Naive thymus-derived CD8-positive, alpha-beta T cell (primary cell): ENCODE results near the gene PRKD1. TPM values are rescaled to one million over a fixed set of nuclear protein-coding genes. Genes with fewer than 3 reads are reported as not detected.

Experiments used
- ATAC-seq, 2 donors: fragments of 150-1000 bp; cut with Tn5 transposase in 1 of 2; sonication (Bioruptor Pico), chemical (Tn5 transposase) in 1 of 2; 1 replicate in 1 of 2; 2 replicates in 1 of 2; pipeline ENCODE4 v1.10.0; 2021; ENCODE audit warnings: mild to moderate bottlenecking in 2 of 2, moderate library complexity in 2 of 2
- POLR2A ChIA-PET: fragments of 350-600 bp; sonication (Branson Sonifier 250); formaldehyde crosslinking; loops from one replicate; lab custom pipeline; 2021; ENCODE audit warnings: antibody characterized with exemption; lab: Charles Lee
- DNase-seq, 10 donors: peaks; one replicate each; pipeline versions ENCODE4 v3.0.0 to v3.0.0-alpha.2; 2020 to 2022
- H3K27ac Mint-ChIP-seq, 10 donors: one replicate each; pipeline ENCODE4 v1.8.0; 2020 to 2022; ENCODE audit warnings: mild to moderate bottlenecking in 10 of 10, mixed read lengths in 10 of 10, moderate library complexity in 4 of 10, inconsistent platforms in 1 of 10
- H3K27me3 Mint-ChIP-seq, 5 donors: one replicate each; pipeline ENCODE4 v1.8.0; 2021 to 2022; ENCODE audit warnings: mixed read lengths in 5 of 5
- H3K36me3 Mint-ChIP-seq, 3 donors: one replicate each; pipeline ENCODE4 v1.8.0; 2020 to 2022; ENCODE audit warnings: mixed read lengths in 3 of 3, mild to moderate bottlenecking in 2 of 3, inconsistent platforms in 1 of 3
- H3K4me1 Mint-ChIP-seq, 4 donors: one replicate each; pipeline ENCODE4 v1.8.0; 2021 to 2022; ENCODE audit warnings: mixed read lengths in 4 of 4
- H3K4me3 Mint-ChIP-seq, 10 donors: one replicate each; pipeline ENCODE4 v1.8.0; 2020 to 2022; ENCODE audit warnings: mild to moderate bottlenecking in 10 of 10, mixed read lengths in 10 of 10, moderate library complexity in 6 of 10, inconsistent platforms in 1 of 10
- H3K9me3 Mint-ChIP-seq, 9 donors: one replicate each; pipeline ENCODE4 v1.8.0; 2020 to 2022; ENCODE audit warnings: mixed read lengths in 9 of 9, mild to moderate bottlenecking in 3 of 9, inconsistent platforms in 1 of 9, moderate library complexity in 1 of 9
- polyA plus RNA-seq, 3 donors: library from polyadenylated mRNA; unstranded; fragments of 300-500 nt; fragmentation: Illumina TruSeq; gene quantifications; one replicate each; pipeline ENCODE4 v1.2.3, GENCODE V29; 2021
- total RNA-seq, 8 experiments: library from RNA in 2 of 8; stranded (reverse) in 2 of 8; gene quantifications; one replicate each; pipeline ENCODE4 v1.2.3 and lab custom pipeline; 2021 to 2026

PRKD1 gene
- total and polyA plus RNA-seq, 5 experiments from 2014 or later: not detected

DNA sequence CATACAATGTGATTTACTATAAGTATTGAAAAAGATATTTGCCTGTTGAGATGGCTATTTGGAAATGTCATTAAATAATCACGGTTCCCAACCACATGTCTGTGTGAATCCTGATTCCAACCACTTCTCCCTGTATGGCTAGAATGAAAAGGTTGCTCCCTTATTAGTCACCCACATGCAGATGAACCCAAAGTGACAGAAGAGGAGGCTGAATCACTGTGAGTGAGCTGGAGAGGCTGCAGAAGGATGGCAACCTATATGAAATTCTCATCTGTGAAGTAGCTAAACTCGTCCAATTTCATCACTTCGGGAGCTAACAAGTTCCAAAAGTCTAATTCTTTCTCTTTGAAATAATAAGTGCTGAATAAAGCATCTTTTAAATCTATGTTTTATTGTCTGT is 300.5 kb downstream of the PRKD1 start:
- POLR2A ChIA-PET: no interaction called here
- no peak for ATAC-seq
- peaks cover 0 to 11% (median 3%) of the 10 kb centered on the region in 9 donors for H3K9me3 Mint-ChIP-seq
- no peak for DNase-seq
- H3K27ac Mint-ChIP-seq: no peak overlapping the region
- no peaks in the 10 kb centered on the region for H3K36me3 Mint-ChIP-seq
- H3K27me3 Mint-ChIP-seq: no peaks in the 10 kb centered on the region
- H3K4me1 Mint-ChIP-seq: no peaks in the 10 kb centered on the region
- H3K4me3 Mint-ChIP-seq: no peak overlapping the region

GRCh38 chr14:29618323-29619067 is 309.2 kb downstream of the PRKD1 start:
- DNase-seq (no peak), ATAC-seq (no peak)
- POLR2A ChIA-PET: no interaction called here
- H3K4me1 Mint-ChIP-seq: no peaks in the 10 kb centered on the region
- H3K27me3 Mint-ChIP-seq: no peaks in the 10 kb centered on the region
- H3K9me3 Mint-ChIP-seq: peaks cover 0 to 28% (median 8%) of the 10 kb centered on the region in 9 donors
- no peak overlapping the region for H3K4me3 Mint-ChIP-seq
- peak overlapping the region in 1 of 10 donors; percentile 59 for H3K27ac Mint-ChIP-seq
- H3K36me3 Mint-ChIP-seq: peaks cover 0 to 6% (median 0%) of the 10 kb centered on the region in 3 donors

DNA sequence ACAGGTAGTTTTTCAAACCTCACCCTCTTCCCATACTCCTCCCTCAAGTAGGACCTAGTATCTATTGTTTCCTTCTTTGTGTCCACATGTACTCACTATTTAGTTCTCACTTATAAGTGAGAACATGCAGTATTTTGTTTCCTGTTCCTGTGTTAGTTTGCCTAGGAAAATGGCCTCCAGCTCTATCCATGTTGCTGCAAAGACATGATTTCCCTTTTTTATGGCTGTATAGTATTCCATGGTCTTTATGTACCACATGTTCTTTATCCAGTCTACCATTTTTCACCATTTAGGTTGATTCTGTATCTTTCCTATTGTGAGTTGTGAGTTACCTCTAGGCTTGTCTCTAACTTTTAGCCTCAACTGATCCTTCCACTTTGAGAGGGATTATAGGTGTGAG is 310.7 kb downstream of the PRKD1 start:
- POLR2A ChIA-PET: no interaction called here
- Mint-ChIP-seq H3K4me1 (no peaks in the 10 kb centered on the region), H3K27ac (no peak overlapping the region), H3K4me3 (no peak overlapping the region), H3K9me3 (peaks cover 0 to 28% (median 8%) of the 10 kb centered on the region in 9 donors), H3K36me3 (peaks cover 0 to 6% (median 0%) of the 10 kb centered on the region in 3 donors), H3K27me3 (no peaks in the 10 kb centered on the region)
- DNase-seq: no peak
- ATAC-seq: no peak

DNA sequence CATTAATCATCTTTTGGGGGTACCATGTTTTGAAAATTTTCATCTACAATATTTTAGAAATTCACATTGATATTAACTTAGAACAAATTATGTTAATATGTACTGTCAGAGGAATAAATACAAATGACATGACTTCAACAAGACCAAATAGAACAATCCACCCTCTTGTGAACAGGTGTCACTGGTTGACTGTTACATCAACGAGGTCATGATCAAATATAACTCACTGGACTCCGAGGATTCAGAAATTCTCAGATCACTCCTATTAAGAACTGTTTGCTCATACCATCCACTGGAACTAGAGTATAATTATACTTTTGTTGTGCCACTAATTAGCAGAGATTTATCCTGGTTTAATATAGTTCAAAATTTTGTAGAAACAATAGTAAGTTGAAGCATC is 318.8 kb downstream of the PRKD1 start:
- Mint-ChIP-seq H3K4me1 (no peaks in the 10 kb centered on the region), H3K27ac (no peak overlapping the region), H3K36me3 (peaks cover 0 to 9% (median 0%) of the 10 kb centered on the region in 3 donors), H3K4me3 (no peak overlapping the region), H3K27me3 (no peaks in the 10 kb centered on the region), H3K9me3 (peaks cover 0 to 22% (median 5%) of the 10 kb centered on the region in 9 donors)
- ATAC-seq (no peak), DNase-seq (no peak)
- POLR2A ChIA-PET: no interaction called here

DNA sequence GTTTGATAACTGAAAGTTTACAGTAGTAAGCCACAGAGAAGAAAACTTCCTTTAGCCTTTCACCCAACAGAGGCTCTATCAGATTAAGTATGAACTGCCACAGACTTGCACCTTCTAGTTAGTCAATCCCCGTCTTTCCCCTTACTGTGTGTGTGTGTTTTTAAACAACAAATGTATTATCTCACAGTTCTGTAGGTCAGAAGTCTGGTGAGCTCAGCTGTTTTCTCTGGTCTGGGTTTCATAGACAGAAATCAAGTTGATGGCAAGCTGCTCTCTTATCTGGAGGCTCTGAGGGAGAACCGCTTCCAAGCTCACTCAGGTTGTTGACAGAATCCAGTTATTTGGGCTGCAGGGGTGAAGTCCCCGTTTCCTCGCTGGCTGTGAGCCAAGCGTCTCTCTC is 320.5 kb downstream of the PRKD1 start:
- Mint-ChIP-seq H3K9me3 (peaks cover 0 to 22% (median 6%) of the 10 kb centered on the region in 9 donors), H3K4me1 (no peaks in the 10 kb centered on the region), H3K27ac (no peak overlapping the region), H3K4me3 (no peak overlapping the region), H3K36me3 (peaks cover 0 to 9% (median 0%) of the 10 kb centered on the region in 3 donors), H3K27me3 (no peaks in the 10 kb centered on the region)
- POLR2A ChIA-PET: no interaction called here
- ATAC-seq (no peak), DNase-seq (no peak)

DNA sequence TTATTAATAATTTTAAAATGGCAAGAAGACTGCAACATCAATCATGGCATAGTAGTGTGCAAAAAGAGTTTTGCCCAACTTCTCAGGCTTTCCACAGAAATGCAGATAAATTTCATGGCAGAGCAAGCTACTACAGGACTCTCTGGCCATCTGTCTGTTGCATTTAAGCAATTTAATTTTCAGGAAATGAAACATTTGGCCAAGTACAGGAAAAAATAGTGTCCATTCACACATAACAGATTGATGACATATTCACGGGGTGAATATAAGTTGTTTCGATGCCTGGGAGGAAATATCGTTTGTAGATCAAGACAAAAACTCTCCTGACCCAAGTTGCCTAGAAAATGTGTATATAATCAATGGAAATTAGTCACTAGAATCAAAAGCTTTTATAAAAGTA is 324.0 kb downstream of the PRKD1 start:
- H3K27ac Mint-ChIP-seq: no peak overlapping the region
- no peak overlapping the region for H3K4me3 Mint-ChIP-seq
- no peaks in the 10 kb centered on the region for H3K27me3 Mint-ChIP-seq
- ATAC-seq (no peak), DNase-seq (no peak)
- H3K36me3 Mint-ChIP-seq: peaks cover 0 to 9% (median 0%) of the 10 kb centered on the region in 3 donors
- no peaks in the 10 kb centered on the region for H3K4me1 Mint-ChIP-seq
- POLR2A ChIA-PET: no interaction called here
- peaks cover 0 to 25% (median 4%) of the 10 kb centered on the region in 9 donors for H3K9me3 Mint-ChIP-seq

GRCh38 chr14:29601616-29602015 is 326.0 kb downstream of the PRKD1 start:
- Mint-ChIP-seq H3K4me3 (no peak overlapping the region), H3K4me1 (no peaks in the 10 kb centered on the region), H3K9me3 (peaks cover 0 to 25% (median 5%) of the 10 kb centered on the region in 9 donors), H3K36me3 (peaks cover 0 to 9% (median 0%) of the 10 kb centered on the region in 3 donors), H3K27ac (no peak overlapping the region), H3K27me3 (no peaks in the 10 kb centered on the region)
- POLR2A ChIA-PET: no interaction called here
- ATAC-seq: no peak
- no peak for DNase-seq

DNA sequence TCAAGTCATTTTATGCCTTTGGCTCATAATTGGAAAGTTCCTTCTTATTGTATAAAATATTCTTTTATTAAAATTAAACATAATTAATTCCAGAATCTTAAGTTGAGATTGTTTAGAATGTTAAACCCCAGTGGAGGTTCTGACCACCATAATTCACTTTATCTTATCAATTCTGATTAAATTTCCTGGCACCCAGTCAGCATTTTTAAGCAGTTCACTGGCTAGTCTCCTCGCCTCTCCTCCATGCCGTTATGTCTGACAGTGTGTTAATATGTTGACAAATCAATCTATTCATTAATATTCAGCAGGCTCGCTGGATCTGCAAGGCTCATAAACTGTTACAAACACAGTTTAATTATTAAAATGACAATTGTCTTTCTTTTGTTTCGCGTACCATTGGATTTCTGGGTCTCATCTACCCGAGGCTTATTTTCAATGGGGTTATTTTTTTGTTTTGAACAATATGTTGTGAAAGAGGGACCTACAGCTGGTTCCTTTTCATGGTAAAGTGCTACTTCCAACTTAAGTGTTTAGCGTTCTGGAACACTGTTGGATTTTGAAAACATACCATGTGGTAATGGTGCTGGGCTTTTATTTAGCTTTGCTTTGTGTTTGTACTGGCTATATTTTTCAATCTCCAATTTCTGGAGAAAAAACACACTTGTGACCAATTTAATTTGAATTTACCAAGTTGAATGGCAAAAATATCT is 339.7 kb downstream of the PRKD1 start:
- ATAC-seq (no peak), DNase-seq (no peak)
- Mint-ChIP-seq H3K4me1 (no peaks in the 10 kb centered on the region), H3K27ac (no peak overlapping the region), H3K9me3 (peaks cover 0 to 18% (median 3%) of the 10 kb centered on the region in 9 donors), H3K36me3 (no peaks in the 10 kb centered on the region), H3K27me3 (no peaks in the 10 kb centered on the region), H3K4me3 (no peak overlapping the region)
- POLR2A ChIA-PET: no interaction called here

- DNase-seq (no peak), ATAC-seq (no peak)
These were observed 340.6 kb downstream of the PRKD1 start for GRCh38 chr14:29587046-29587445.

GRCh38 chr14:29584992-29585391 is 342.7 kb downstream of the PRKD1 start:
- H3K4me1 Mint-ChIP-seq: no peaks in the 10 kb centered on the region
- no peak overlapping the region for H3K4me3 Mint-ChIP-seq
- H3K27ac Mint-ChIP-seq: no peak overlapping the region
- no peak for ATAC-seq
- no peaks in the 10 kb centered on the region for H3K36me3 Mint-ChIP-seq
- POLR2A ChIA-PET: no interaction called here
- DNase-seq: no peak
- H3K27me3 Mint-ChIP-seq: no peaks in the 10 kb centered on the region
- peaks cover under 1 to 18% (median 5%) of the 10 kb centered on the region in 9 donors for H3K9me3 Mint-ChIP-seq

More at GRCh38 chr14:29587046-29587445, 340.6 kb downstream of the PRKD1 start:
- Mint-ChIP-seq H3K4me1 (no peaks in the 10 kb centered on the region), H3K9me3 (peaks cover 0 to 18% (median 5%) of the 10 kb centered on the region in 9 donors), H3K36me3 (no peaks in the 10 kb centered on the region), H3K4me3 (no peak overlapping the region), H3K27ac (no peak overlapping the region), H3K27me3 (no peaks in the 10 kb centered on the region)
- POLR2A ChIA-PET: no interaction called here

- H3K4me3 Mint-ChIP-seq: no peak overlapping the region
- H3K27me3 Mint-ChIP-seq: no peaks in the 10 kb centered on the region
- no peak for DNase-seq
- H3K36me3 Mint-ChIP-seq: no peaks in the 10 kb centered on the region
- no peak overlapping the region for H3K27ac Mint-ChIP-seq
- H3K9me3 Mint-ChIP-seq: peaks cover 0 to 18% (median 8%) of the 10 kb centered on the region in 9 donors
- H3K4me1 Mint-ChIP-seq: no peaks in the 10 kb centered on the region
- no peak for ATAC-seq
- POLR2A ChIA-PET: no interaction called here
These were observed 346.9 kb downstream of the PRKD1 start for GRCh38 chr14:29580763-29581162.

GRCh38 chr14:29579838-29580237 is 347.8 kb downstream of the PRKD1 start:
- H3K4me1 Mint-ChIP-seq: no peaks in the 10 kb centered on the region

GRCh38 chr14:29576927-29577326 is 350.7 kb downstream of the PRKD1 start:
- no peaks in the 10 kb centered on the region for H3K36me3 Mint-ChIP-seq
- H3K4me3 Mint-ChIP-seq: no peak overlapping the region
- H3K27ac Mint-ChIP-seq: no peak overlapping the region
- H3K27me3 Mint-ChIP-seq: no peaks in the 10 kb centered on the region
- DNase-seq (no peak), ATAC-seq (no peak)
- H3K9me3 Mint-ChIP-seq: peaks cover 0 to 26% (median 10%) of the 10 kb centered on the region in 9 donors
- POLR2A ChIA-PET: no interaction called here
- H3K4me1 Mint-ChIP-seq: no peaks in the 10 kb centered on the region

More at GRCh38 chr14:29579838-29580237, 347.8 kb downstream of the PRKD1 start:
- Mint-ChIP-seq H3K36me3 (no peaks in the 10 kb centered on the region), H3K4me3 (no peak overlapping the region), H3K27me3 (no peaks in the 10 kb centered on the region), H3K9me3 (peaks cover 0 to 18% (median 4%) of the 10 kb centered on the region in 9 donors), H3K27ac (no peak overlapping the region)
- ATAC-seq (no peak), DNase-seq (no peak)
- POLR2A ChIA-PET: no interaction called here
